ENCODE data around the gene MAP1LC3A.

The MAP1LC3A gene

DNA sequence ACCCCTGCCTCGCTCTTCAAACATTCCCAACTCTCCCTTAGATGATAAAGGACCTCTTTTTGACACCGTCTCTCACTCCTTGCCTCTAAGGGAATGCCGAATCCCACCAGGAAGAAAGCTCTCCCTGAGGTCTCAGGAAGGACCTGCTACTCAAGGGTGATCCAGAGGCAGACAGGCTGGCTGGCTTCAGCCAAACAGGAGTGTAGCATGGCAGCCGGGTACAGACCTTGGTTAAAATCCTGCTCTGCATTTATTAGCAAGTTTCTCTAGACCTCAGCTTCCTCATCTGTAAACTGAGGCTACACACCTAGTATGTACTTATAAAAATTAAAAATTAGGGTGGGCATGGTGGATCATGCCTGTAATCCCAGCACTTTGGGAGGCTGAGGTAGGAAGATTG lies 17.2 kb downstream of the MAP1LC3A start:
- TF ChIP-seq, protein P1, sequence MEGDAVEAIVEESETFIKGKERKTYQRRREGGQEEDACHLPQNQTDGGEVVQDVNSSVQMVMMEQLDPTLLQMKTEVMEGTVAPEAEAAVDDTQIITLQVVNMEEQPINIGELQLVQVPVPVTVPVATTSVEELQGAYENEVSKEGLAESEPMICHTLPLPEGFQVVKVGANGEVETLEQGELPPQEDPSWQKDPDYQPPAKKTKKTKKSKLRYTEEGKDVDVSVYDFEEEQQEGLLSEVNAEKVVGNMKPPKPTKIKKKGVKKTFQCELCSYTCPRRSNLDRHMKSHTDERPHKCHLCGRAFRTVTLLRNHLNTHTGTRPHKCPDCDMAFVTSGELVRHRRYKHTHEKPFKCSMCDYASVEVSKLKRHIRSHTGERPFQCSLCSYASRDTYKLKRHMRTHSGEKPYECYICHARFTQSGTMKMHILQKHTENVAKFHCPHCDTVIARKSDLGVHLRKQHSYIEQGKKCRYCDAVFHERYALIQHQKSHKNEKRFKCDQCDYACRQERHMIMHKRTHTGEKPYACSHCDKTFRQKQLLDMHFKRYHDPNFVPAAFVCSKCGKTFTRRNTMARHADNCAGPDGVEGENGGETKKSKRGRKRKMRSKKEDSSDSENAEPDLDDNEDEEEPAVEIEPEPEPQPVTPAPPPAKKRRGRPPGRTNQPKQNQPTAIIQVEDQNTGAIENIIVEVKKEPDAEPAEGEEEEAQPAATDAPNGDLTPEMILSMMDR (conservative IDR thresholded peaks at IDR 0.05; ENCODE audit: low read length) = no peak
- no peak for DNase-seq (ENCODE audit: low read depth)
- no peak overlapping the region for H3K4me3 ChIP-seq (ENCODE audit: low read length)

DNA sequence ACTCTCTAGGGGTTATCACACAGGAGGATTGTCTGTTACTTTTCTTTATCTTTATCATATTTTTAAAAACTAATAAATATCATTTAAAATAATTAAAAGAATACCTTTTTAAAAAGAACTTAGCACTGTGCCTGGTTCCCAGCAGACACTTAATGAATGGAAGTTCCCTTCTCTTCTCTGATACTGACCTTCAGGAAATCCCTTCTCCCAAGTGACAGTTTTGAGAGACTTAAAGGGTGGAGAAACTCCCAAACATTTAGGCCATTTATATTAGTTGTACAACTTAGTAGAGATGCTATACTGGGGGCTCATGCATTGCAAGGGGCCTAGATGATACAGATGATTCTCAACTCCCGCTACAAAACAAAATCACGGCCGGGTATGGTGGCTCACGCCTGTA lies 18.5 kb downstream of the MAP1LC3A start:
- H3K4me3 ChIP-seq (ENCODE audit: low read length) = no peak overlapping the region
- no peak for DNase-seq (ENCODE audit: low read depth)
- TF ChIP-seq, protein P1 (conservative IDR thresholded peaks at IDR 0.05; ENCODE audit: low read length) = no peak

DNA sequence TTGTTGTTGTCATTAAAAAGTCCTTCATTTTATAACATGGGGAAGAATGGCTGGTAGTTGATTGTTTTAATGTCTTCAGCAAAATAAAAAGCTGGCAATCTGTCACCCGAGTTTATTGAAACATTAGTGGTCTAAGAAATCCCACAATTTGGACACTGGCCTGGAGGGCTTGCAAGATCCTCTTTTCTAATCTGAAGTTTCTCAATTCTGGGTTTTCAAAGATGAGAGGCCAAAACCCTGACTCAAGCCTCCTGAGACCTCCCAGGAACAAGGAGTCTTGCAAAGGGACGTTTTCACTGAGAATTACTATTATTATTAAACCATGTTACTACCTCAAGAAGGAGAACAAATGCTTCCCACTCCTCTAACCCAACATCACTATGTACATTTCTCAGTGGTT lies 19.5 kb downstream of the MAP1LC3A start:
- TF ChIP-seq, protein P1 (conservative IDR thresholded peaks at IDR 0.05; ENCODE audit: low read length) = no peak
- H3K4me3 ChIP-seq (ENCODE audit: low read length) = no peak overlapping the region
- peak; percentile 63 for DNase-seq (ENCODE audit: low read depth)

DNA sequence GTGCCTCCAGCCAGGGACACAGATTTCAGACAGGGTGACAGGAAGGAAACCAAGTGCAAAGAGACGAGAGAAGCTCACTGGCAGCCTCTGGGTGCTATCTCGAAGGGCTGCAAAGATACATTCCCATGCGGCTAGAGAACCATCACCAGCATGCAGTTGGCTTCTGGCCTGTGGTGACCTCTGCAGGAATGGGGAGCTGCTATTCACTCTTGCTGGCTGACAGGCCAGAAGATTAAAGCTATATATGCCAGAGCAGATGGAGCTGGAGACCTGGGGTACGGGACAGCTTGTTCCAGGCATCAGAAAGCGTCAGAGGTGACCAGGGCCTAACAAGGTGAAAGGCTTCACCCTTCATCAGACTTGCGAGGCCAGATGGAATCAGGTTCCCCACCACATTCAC lies 20.0 kb downstream of the MAP1LC3A start:
- TF ChIP-seq, protein P1 (conservative IDR thresholded peaks at IDR 0.05; ENCODE audit: low read length) = no peak
- DNase-seq (ENCODE audit: low read depth) = no peak
- H3K4me3 ChIP-seq (ENCODE audit: low read length) = no peak overlapping the region

DNA sequence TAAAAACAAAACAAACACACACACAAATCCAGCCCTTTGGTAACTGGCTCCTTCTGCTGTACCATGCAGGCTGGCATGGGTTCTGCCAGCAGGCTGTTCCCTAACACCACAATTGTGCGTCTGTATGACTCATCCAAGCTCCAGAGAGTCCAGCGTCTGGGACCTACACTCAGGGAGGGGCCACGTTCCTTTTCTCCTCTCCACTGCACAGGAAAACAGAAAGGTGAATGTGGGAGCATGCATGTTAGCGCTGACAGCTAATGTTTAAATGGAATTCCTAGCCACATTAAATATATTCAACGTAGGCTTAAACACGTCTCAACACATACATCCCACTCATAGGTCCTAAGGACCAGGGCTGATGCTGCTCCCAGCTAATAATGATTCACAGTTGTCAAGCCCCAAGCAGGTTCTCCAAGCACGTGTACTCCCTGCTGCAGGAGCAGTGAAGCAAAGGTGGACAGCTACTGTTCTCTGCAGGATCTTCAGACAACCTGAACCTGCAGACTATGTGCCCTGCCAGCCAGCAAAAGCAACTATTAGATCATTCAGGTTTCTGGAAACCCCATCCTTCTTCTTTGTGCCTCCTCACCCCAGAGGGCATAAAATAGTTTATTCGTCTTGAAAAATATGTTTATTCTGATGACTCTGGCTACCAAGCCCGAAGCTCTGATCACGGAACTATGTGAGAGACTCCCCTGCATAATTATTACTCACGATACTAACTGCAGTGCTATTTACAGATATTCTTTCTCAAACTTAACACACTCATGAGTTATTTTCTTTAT lies 20.9 kb downstream of the MAP1LC3A start:
- TF ChIP-seq, protein P1 (conservative IDR thresholded peaks at IDR 0.05; ENCODE audit: low read length) = peak; percentile 81
- peak; percentile 78 for DNase-seq (ENCODE audit: low read depth)
- H3K4me3 ChIP-seq (ENCODE audit: low read length) = no peak overlapping the region

DNA sequence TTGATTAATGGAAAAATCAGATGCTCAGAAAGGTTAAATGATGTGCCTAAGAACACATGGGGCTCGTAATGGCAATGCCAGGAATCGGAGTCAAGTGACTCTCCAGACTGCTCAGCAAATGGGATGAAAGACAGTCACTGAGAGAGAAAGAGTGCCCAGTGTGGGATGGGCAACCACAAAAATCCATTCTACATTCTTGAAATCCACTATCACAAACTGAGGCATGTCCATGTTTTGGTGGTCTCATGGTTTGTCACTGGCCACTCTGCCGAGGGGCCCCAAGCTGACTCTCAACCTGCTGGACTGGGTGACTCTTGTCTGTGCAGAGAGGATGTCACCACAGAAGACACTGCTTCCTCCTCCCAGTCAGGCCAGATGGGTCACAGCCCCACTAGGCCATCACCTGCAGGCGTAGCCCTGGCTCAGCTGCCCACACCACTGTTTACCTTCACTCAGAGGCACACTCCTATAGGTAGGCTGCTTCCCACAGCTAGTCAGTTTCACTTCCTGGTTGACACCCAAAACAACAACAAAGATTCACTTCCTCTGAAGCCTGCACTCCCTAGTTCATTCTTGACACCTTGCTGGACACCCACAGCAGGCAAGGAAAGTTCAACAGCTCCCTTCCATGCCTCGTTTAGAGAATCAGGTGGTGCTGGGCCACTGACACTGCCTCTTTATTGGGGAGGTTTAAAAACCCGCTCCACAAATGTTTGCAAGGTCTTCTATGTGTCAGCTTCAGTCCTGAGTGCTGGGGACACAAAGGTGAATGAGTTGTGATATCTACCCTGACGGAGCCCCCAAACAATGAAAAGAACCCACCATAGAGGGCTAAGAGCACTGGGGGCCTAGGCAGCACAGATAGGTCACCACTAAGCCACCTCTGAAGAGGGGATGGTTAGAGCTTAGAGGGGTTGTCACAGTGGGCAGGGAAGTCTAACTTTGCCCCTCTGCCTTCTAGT lies 21.7 kb downstream of the MAP1LC3A start:
- peak; percentile 49 for DNase-seq (ENCODE audit: low read depth)
- no peak overlapping the region for H3K4me3 ChIP-seq (ENCODE audit: low read length)
- TF ChIP-seq, protein P1 (conservative IDR thresholded peaks at IDR 0.05; ENCODE audit: low read length) = no peak
